DMS 273 (cell line): ENCODE data around the gene CDH4.

Experiments used
- DNase-seq: peaks from one replicate; lab custom pipeline; 2025; ENCODE audit not compliant: unreplicated experiment; lab: John Stamatoyannopoulos, UW

The CDH4 gene

GRCh38 chr20:61513124-61514017 lies 261.3 kb downstream of the CDH4 start:
- no peak for DNase-seq

DNA sequence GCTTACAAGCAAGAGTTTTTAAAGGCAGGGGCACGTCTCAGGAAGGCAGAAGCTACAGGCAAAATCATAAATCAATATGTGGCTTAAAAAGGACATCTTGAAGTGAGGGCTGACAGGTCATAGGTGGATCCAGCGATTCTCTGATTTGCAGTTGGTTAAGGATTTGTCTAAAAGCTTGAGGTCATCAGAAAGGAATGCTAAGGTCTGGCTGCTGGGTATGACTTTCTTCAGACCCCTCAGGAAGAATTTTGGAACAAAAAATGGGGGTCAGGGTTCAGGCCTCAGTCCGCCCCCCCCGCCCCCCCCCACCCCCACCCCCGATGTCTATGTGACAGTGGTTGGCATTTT lies 261.9 kb downstream of the CDH4 start:
- DNase-seq, result no peak

- DNase-seq, result no peak
Observed at GRCh38 chr20:61514396-61514795, 262.3 kb downstream of the CDH4 start.

DNA sequence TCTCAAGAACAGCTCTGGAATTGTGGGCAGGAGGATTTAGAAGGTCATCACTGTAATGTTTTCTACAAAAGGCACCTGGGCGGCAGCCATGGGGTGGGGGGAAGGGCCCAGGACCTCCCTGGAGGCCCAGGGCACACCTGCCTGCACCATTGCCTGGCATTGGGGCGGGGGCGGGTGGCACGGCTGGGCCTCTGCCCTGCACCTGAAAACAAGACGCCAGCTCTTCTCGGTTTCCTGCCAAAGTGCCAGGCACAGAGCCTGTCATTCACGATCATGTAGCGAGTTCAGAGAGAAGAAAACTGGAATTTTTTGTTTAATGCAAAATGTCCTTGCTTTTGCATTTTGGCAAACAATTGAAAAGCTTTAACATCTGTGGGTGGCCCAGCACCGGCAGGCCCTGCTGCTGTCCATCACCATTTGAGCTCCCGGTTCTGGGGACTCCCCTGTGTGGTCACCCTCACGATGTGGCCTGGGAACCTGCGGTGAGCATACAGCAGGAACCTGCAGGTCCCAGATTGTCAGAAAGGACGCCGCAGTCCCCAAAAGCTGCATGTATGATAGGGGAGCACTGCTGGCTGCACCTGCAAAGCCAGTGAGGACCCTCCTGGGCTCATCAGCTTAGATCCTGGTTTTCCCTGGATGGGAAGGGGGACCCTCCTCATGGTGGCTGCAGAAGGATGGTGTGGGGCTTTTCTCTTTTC lies 262.9 kb downstream of the CDH4 start:
- DNase-seq, result no peak

- no peak for DNase-seq
Observed at GRCh38 chr20:61515922-61516321, 263.9 kb downstream of the CDH4 start.

GRCh38 chr20:61516346-61517208 lies 264.5 kb downstream of the CDH4 start:
- DNase-seq, result no peak

GRCh38 chr20:61517419-61517818 lies 265.4 kb downstream of the CDH4 start:
- no peak for DNase-seq

- no peak for DNase-seq
Observed at GRCh38 chr20:61518424-61518951, 266.4 kb downstream of the CDH4 start.

DNA sequence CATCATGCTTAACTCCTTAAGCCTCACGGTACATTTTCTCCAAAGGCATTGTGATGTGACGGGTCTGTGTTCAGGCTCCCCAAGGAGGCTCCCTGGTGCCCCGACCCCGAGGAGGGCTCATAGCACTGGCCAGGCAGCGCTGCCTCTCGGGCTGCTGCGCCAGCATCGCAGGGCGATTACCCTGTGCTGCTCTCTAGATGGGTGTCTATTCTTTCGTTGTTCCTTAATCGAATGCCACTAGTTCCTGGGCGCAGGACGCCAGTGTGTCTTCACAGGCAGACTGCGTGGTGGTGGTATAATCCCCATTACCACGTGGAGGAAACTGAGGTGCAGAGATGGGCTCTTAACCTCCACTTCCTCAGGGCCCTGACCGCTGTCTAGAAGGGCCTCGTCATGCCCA lies 267.4 kb downstream of the CDH4 start:
- no peak for DNase-seq

DNA sequence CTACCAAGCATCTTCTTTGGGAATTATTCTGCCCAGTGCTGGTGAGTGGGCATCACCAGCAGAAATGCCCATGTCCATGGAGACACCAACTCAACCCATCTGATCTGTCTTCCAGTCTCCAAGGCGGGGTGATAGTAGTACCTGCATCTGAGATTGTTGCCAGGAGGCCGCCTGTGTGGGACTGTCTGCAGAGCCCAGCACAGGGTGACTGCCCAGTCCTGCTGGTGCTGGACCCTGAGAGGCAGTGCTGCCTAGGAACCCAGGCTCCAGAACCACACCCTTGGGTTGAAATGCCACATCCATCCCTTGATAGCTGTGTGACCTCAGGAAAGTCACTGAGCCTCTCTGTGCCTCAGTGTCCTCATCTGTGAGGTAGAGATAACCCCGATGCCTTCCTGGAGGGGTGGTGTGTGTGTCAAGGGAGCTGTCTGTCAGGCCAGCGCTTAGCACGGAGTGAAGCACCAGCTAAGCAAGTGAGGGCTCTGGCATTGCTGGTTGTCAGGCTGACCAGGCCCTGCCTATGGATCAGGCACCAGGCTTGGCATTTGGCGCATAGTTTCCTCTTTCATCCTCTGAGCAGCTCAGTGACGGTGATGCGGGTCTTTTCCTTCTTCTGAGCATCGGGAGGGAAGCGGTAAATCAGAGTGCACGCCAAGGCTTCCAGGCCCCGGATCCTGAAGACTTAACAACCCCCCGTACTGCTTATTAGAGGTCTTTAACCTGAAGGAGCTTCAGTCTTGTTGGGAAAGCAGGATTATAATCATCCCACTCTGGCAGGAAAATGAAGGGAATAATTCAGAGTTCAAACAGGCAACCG lies 268.2 kb downstream of the CDH4 start:
- no peak for DNase-seq

DNA sequence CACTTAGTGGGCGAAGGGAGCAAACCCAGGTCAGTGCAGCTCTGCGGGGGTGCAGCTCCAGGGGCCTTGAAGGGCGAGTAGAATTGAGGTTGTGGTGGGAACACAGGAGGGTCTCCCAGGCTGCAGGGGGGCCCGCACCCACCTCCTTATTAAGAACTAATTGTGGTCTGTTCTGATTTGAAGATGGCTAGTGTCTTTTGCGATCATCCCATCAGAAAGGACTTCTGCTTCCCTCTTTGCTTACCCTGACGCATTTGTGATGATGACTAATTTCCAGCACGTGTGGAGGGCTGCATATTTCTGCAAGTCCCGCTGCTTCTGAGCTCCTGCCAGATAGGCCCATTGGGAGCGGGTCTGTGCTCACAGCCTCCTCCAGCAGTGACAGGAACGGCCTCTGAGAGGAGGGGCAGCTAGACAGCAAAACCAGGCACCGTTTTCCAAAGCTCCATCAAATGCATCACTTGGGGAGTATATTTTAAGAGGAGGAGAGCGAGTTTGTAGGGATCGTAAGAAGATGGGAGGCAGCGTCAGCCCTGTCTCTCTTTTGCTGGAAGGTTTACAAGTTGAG lies 268.9 kb downstream of the CDH4 start:
- DNase-seq, result no peak

DNA sequence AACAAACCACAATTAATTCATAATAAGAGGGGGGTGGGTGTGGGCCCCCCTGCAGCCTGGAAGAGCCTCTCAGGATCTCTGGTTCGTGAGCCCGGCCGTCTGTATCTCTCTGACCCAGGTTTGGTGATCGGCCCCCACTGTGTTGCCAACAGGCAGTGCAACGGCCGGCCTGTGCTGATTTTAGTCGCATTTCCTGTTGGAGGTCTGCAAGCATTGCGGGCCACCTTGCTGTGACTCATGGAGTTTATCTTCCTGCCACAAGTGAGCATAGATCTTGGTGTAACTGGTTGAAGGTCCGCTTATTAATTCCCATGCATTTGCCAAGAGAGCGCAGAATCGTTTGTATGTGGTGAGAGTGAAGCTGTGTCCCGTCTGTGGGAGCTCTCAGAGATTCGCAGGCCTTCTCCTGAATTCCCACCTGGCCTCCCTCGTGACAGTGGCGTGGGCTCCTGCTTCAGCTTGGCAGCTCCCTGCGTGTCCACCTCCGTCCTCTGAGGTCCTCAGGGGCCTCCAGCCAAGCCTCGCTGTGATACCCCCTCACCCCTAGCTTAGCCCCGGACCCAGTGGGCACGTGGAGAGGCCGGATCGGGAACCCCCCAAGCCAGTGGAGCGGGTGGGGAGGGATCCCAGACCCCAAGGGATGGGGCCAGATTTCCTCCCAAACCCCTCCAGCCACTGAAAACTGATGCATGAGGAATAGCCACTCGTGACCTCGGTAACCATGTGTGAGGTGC lies 269.8 kb downstream of the CDH4 start:
- DNase-seq, result no peak

- DNase-seq, result no peak
Observed at GRCh38 chr20:61522498-61523090, 270.5 kb downstream of the CDH4 start.

DNA sequence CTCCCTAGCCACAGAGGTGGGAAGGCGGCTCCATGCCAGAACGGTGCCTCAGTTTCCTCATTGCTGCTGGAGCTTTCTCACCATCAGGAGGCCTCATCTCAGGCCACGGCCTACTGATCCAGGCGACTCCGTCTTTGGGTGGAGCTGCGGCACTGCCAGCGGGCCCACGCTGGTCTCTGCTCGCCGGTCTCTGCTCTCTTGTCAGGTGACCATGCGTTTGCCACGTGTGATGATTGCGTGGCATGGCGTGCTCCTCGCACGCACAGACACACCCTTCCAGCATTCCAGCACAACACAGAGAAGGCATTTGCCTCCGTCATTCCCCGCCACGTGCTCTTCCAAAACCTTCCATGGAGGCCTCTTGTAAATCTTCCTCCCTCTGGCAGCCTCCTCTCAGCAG lies 271.1 kb downstream of the CDH4 start:
- DNase-seq, result no peak

DNA sequence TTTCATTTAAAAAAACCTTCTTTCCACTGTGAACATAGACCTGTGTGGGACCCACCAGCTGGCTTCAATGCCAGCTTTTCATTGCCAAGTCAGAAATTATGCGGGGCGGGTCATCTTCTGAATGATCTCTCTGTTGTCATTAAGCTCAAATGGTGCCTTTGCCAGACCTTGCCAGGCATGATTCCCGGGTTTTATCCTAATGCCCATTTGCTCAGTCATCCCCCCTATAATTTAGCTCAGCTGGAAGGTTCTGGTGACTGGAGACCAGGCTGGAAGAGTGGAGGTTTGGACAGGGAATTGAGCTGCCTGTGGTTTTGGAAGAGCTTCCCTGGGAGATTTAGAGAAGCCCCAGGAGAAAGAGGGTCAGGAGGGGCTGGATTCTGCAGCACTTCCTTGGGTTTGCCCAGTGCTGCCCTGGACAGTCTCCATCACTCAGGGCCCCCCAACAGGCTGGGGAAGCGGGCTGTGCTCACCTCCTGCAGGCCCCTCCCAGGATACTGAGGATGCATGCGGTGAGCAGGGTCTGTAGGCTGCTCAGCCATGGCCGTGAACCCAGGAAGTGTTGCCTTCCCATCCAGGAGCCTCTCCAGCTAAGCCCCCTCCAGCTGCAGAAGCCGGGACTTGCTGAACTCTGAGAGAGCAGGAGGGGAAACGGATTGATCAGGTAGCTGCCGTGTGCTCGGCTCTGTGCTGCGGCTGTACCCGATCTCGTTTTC lies 273.0 kb downstream of the CDH4 start:
- no peak for DNase-seq

DNA sequence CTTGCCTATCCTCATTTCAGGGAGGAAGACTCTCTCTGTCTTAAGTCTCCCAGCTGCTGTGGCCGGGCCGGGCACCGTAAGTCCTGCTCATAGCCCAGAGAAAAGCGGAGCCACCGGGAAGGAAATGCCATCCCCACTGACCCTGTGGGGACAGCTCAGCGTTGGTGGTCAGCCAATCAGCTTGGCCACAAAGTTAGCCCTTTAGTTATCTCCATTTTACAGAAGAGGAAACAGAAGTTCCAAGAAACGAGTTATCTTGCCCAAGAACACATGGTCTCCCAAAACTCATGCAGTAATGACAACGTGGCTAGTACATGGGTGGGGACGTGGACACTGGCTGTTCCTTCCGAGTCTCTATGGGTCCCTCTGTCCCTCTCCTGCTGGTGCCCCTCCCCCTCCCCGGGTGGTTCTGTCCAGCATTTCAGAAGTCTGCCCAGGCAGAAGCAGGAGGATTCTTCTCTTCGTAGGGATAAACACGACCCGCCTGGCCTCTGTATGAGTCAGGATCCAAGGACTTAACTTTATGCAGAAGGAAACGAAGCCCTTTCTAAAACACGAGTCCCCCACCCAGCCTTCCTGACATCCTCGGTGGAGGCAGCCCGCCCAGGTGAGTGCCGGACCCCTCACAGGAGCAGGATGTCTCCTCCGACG lies 273.8 kb downstream of the CDH4 start:
- no peak for DNase-seq

DNA sequence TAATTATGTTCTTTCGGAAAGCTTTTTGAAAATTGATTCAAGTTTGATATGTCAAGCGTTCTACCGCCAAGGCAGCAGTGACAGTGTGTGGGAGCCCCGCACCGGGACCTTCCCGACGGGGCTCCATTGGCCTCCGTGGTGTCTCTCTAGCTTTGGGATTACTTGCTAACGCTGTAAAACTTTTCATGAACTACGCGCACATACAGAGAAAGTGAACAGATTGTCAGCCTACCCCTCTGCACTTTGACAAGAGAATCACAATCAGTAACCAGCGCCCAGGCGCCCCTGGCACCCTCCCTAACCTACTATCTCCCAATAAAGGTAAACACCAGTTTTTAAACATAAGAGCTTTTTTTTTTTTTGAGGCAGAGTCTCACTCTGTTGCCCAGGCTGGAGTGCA lies 274.8 kb downstream of the CDH4 start:
- no peak for DNase-seq

GRCh38 chr20:61527626-61528025 lies 275.6 kb downstream of the CDH4 start:
- no peak for DNase-seq
